ENCODE data around the gene ORC2.
A peak's percentile ranks its signal among the peaks of the same experiment; 100 is the strongest.

Gene ORC2

GRCh38 chr2:200860092-200860795 is 103.2 kb downstream of the ORC2 start:
- DNase-seq (ENCODE audit: low spot score): peak; percentile 56
